HG03521 (cell line): ENCODE results near the gene RPP30.
"Not testable (repeated sequence)": the region's sequence is repeated elsewhere in the genome, so short reads cannot be mapped to it uniquely, and the experiment has no call there.

Experiments
- ATAC-seq: cut with Tn5 transposase; IDR thresholded peaks from one replicate; pipeline ENCODE4 v1.9.1; 2021; ENCODE audit warnings: mild to moderate bottlenecking, moderate library complexity; ENCODE audit not compliant: unreplicated experiment

RPP30 gene

GRCh38 chr10:90937645-90938258 is 66.0 kb downstream of the RPP30 start:
- no peak for ATAC-seq

- ATAC-seq: no peak
Observed at GRCh38 chr10:90939116-90939515, 67.3 kb downstream of the RPP30 start.

- no peak for ATAC-seq
Observed at GRCh38 chr10:90939648-90940047, 67.9 kb downstream of the RPP30 start.

GRCh38 chr10:90942980-90943379 is 71.2 kb downstream of the RPP30 start:
- not testable (repeated sequence) for ATAC-seq

GRCh38 chr10:90944749-90945148 is 73.0 kb downstream of the RPP30 start:
- ATAC-seq: no peak

GRCh38 chr10:90945491-90946070 is 73.8 kb downstream of the RPP30 start:
- ATAC-seq: no peak

GRCh38 chr10:90947030-90947960 is 75.5 kb downstream of the RPP30 start:
- no peak for ATAC-seq
